Measurements from ENCODE around the gene TC2N.
A peak's percentile ranks its signal among the peaks of the same experiment; 100 is the strongest.
"Not testable (repeated sequence)": the region's sequence is repeated elsewhere in the genome, so short reads cannot be mapped to it uniquely, and the experiment has no call there.

Gene TC2N

GRCh38 chr14:91751719-91752118 is 115.6 kb downstream of the TC2N start:
- DNase-seq, result no peak

- DNase-seq, result no peak
Observed at GRCh38 chr14:91750634-91751198, 116.6 kb downstream of the TC2N start.

- DNase-seq, result peak; percentile 61
Observed at GRCh38 chr14:91749868-91750267, 117.5 kb downstream of the TC2N start.

- DNase-seq, result no peak
Observed at GRCh38 chr14:91748049-91748448, 119.3 kb downstream of the TC2N start.

- DNase-seq, result peak; percentile 94
Observed at GRCh38 chr14:91745344-91745743, 122.0 kb downstream of the TC2N start.

GRCh38 chr14:91744068-91744480 is 123.3 kb downstream of the TC2N start:
- peak; percentile 84 for DNase-seq

GRCh38 chr14:91743305-91743653 is 124.1 kb downstream of the TC2N start:
- DNase-seq, result no peak

GRCh38 chr14:91742621-91743304 is 124.6 kb downstream of the TC2N start:
- DNase-seq, result no peak

- DNase-seq, result not testable (repeated sequence)
Observed at GRCh38 chr14:91739867-91740266, 127.5 kb downstream of the TC2N start.

GRCh38 chr14:91737619-91738018 is 129.7 kb downstream of the TC2N start:
- DNase-seq, result no peak

GRCh38 chr14:91732859-91733477 is 134.4 kb downstream of the TC2N start:
- peak; percentile 64 for DNase-seq

- DNase-seq, result no peak
Observed at GRCh38 chr14:91732439-91732838, 134.9 kb downstream of the TC2N start.

GRCh38 chr14:91731986-91732385 is 135.3 kb downstream of the TC2N start, which contains the start of gene CATSPERB:
CATSPERB (minus strand) TSS chr14:91732086; CDS start chr14:91729479, 2,607 bp downstream.
- no peak for DNase-seq

- no peak for DNase-seq
Observed at GRCh38 chr14:91731018-91731417, 136.3 kb downstream of the TC2N start.

- DNase-seq, result no peak
Observed at GRCh38 chr14:91729756-91730155, 137.6 kb downstream of the TC2N start.

Data from HCEC 1CT (cell line).